COLO829 (cell line): ENCODE results near the gene FRMPD2.
"Not testable (repeated sequence)": the region's sequence is repeated elsewhere in the genome, so short reads cannot be mapped to it uniquely, and the experiment has no call there.

Source experiments
- DNase-seq: peaks from one replicate; pipeline ENCODE4 v3.0.0; 2012; ENCODE audit warnings: low spot score

FRMPD2 gene

GRCh38 chr10:48205918-48206317 lies 68.6 kb downstream of the FRMPD2 start:
- DNase-seq, result no peak

- DNase-seq, result no peak
These were observed 74.7 kb downstream of the FRMPD2 start for GRCh38 chr10:48199580-48200377.

- DNase-seq, result no peak
These were observed 77.1 kb downstream of the FRMPD2 start for GRCh38 chr10:48197236-48197899.

GRCh38 chr10:48195803-48196202 lies 78.7 kb downstream of the FRMPD2 start:
- DNase-seq, result no peak

GRCh38 chr10:48194830-48195229 lies 79.7 kb downstream of the FRMPD2 start:
- DNase-seq, result no peak

GRCh38 chr10:48193556-48193955 lies 80.9 kb downstream of the FRMPD2 start:
- no peak for DNase-seq

- no peak for DNase-seq
These were observed 81.5 kb downstream of the FRMPD2 start for GRCh38 chr10:48192881-48193450.

GRCh38 chr10:48187713-48188485 lies 86.6 kb downstream of the FRMPD2 start:
- no peak for DNase-seq

GRCh38 chr10:48187126-48187525 lies 87.4 kb downstream of the FRMPD2 start:
- no peak for DNase-seq

- DNase-seq, result not testable (repeated sequence)
These were observed 88.2 kb downstream of the FRMPD2 start for GRCh38 chr10:48186264-48186804.

- no peak for DNase-seq
These were observed 90.3 kb downstream of the FRMPD2 start for GRCh38 chr10:48184224-48184623.

- DNase-seq, result not testable (repeated sequence)
These were observed 101.8 kb downstream of the FRMPD2 start for GRCh38 chr10:48172715-48173114.

- DNase-seq, result not testable (repeated sequence)
These were observed 113.8 kb downstream of the FRMPD2 start for GRCh38 chr10:48160670-48161069.

- DNase-seq, result not testable (repeated sequence)
These were observed 114.3 kb downstream of the FRMPD2 start for GRCh38 chr10:48160163-48160562.

GRCh38 chr10:48154211-48155140 lies 120.0 kb downstream of the FRMPD2 start:
- DNase-seq, result not testable (repeated sequence)

- DNase-seq, result not testable (repeated sequence)
These were observed 126.9 kb downstream of the FRMPD2 start for GRCh38 chr10:48147643-48148042.

- not testable (repeated sequence) for DNase-seq
These were observed 130.5 kb downstream of the FRMPD2 start for GRCh38 chr10:48143721-48144642.

GRCh38 chr10:48140949-48141348 lies 133.5 kb downstream of the FRMPD2 start:
- DNase-seq, result not testable (repeated sequence)

GRCh38 chr10:48139953-48140850 lies 134.3 kb downstream of the FRMPD2 start:
- DNase-seq, result not testable (repeated sequence)
